ENCODE measurements around the gene CABLES2.
"Not testable (repeated sequence)": the region's sequence is repeated elsewhere in the genome, so short reads cannot be mapped to it uniquely, and the experiment has no call there.

CABLES2 gene

GRCh38 chr20:62376112-62377063, 30.7 kb downstream of the CABLES2 start:
- no peak for DNase-seq (ENCODE audit: low spot score)
- no peak for TF ChIP-seq CTCF (IDR thresholded peaks at IDR 0.05; ENCODE audit: borderline replicate concordance, control extremely low read depth, extremely low read depth, insufficient read depth, missing control alignments)
- in situ Hi-C loops (cut with MboI; ENCODE audit: low sequenced_read_pairs, unreplicated experiment): no loop called here

GRCh38 chr20:62374331-62375152, 32.5 kb downstream of the CABLES2 start:
- in situ Hi-C loops (cut with MboI; ENCODE audit: low sequenced_read_pairs, unreplicated experiment): no loop called here
- DNase-seq (ENCODE audit: low spot score): no peak
- TF ChIP-seq CTCF (IDR thresholded peaks at IDR 0.05; ENCODE audit: borderline replicate concordance, control extremely low read depth, extremely low read depth, insufficient read depth, missing control alignments): no peak

GRCh38 chr20:62373631-62374179, 33.4 kb downstream of the CABLES2 start:
- in situ Hi-C loops (cut with MboI; ENCODE audit: low sequenced_read_pairs, unreplicated experiment); DNase-seq (ENCODE audit: low spot score): not testable (repeated sequence)

GRCh38 chr20:62372042-62372993, 34.8 kb downstream of the CABLES2 start:
- in situ Hi-C loops (cut with MboI; ENCODE audit: low sequenced_read_pairs, unreplicated experiment): no loop called here
- TF ChIP-seq CTCF (IDR thresholded peaks at IDR 0.05; ENCODE audit: borderline replicate concordance, control extremely low read depth, extremely low read depth, insufficient read depth, missing control alignments): no peak
- DNase-seq (ENCODE audit: low spot score): no peak

GRCh38 chr20:62371588-62372041, 35.5 kb downstream of the CABLES2 start:
- in situ Hi-C loops (cut with MboI; ENCODE audit: low sequenced_read_pairs, unreplicated experiment): no loop called here
- no peak for DNase-seq (ENCODE audit: low spot score)
- no peak for TF ChIP-seq CTCF (IDR thresholded peaks at IDR 0.05; ENCODE audit: borderline replicate concordance, control extremely low read depth, extremely low read depth, insufficient read depth, missing control alignments)

- no peak for TF ChIP-seq CTCF (IDR thresholded peaks at IDR 0.05; ENCODE audit: borderline replicate concordance, control extremely low read depth, extremely low read depth, insufficient read depth, missing control alignments)
- in situ Hi-C loops (cut with MboI; ENCODE audit: low sequenced_read_pairs, unreplicated experiment): no loop called here
- DNase-seq (ENCODE audit: low spot score): no peak
Measured at GRCh38 chr20:62370807-62371587, 36.1 kb downstream of the CABLES2 start.
